HG02973 (cell line): ENCODE results near the gene NCBP2.

Experiments
- ATAC-seq: cut with Tn5 transposase; IDR thresholded peaks from one replicate; pipeline ENCODE4 v1.9.1; 2021; ENCODE audit warnings: moderate library complexity; ENCODE audit not compliant: unreplicated experiment

NCBP2 gene

GRCh38 chr3:196886144-196886543, 56.2 kb downstream of the NCBP2 start:
- no peak for ATAC-seq
